Dendritic cell treated with granulocyte-macrophage colony-stimulating factor and Interleukin-4, amounts not matched to agents 40 ng/mL and 50 ng/mL, for 4 days (primary cell): ENCODE measurements around the gene MGMT.

ENCODE experiments used
- H3K27ac Mint-ChIP-seq: one replicate; pipeline ENCODE4 v1.8.0; 2022; ENCODE audit warnings: mild to moderate bottlenecking, mixed read lengths
- H3K27me3 Mint-ChIP-seq: one replicate; pipeline ENCODE4 v1.8.0; 2022; ENCODE audit warnings: mild to moderate bottlenecking, mixed read lengths
- H3K36me3 Mint-ChIP-seq: one replicate; pipeline ENCODE4 v1.8.0; 2022; ENCODE audit warnings: low read depth, mixed read lengths
- H3K4me1 Mint-ChIP-seq: one replicate; pipeline ENCODE4 v1.8.0; 2022; ENCODE audit warnings: low read depth, mixed read lengths
- H3K4me3 Mint-ChIP-seq: one replicate; pipeline ENCODE4 v1.8.0; 2022; ENCODE audit warnings: mild to moderate bottlenecking, moderate library complexity, mixed read lengths
- H3K9me3 Mint-ChIP-seq: one replicate; pipeline ENCODE4 v1.8.0; 2022; ENCODE audit warnings: mixed read lengths
- intact Hi-C: fragments of 100-400 bp; cut with micrococcal nuclease; formaldehyde crosslinking; loops from one replicate; pipeline ENCODE4 v1.15.0; 2022

Gene MGMT

GRCh38 chr10:129541748-129542487 lies 74.9 kb downstream of the MGMT start:
- no peaks in the 10 kb centered on the region for H3K4me1 Mint-ChIP-seq
- peaks cover 26% of the 10 kb centered on the region for H3K36me3 Mint-ChIP-seq
- no peak overlapping the region for H3K4me3 Mint-ChIP-seq
- no peak overlapping the region for H3K27ac Mint-ChIP-seq
- intact Hi-C loops: no loop called here
- no peaks in the 10 kb centered on the region for H3K9me3 Mint-ChIP-seq
- no peaks in the 10 kb centered on the region for H3K27me3 Mint-ChIP-seq

GRCh38 chr10:129542589-129542988 lies 75.5 kb downstream of the MGMT start:
- intact Hi-C loops: no loop called here
- H3K36me3 Mint-ChIP-seq: peaks cover 19% of the 10 kb centered on the region
- H3K27ac Mint-ChIP-seq: no peak overlapping the region
- H3K4me3 Mint-ChIP-seq: no peak overlapping the region
- H3K4me1 Mint-ChIP-seq: no peaks in the 10 kb centered on the region
- H3K27me3 Mint-ChIP-seq: no peaks in the 10 kb centered on the region
- no peaks in the 10 kb centered on the region for H3K9me3 Mint-ChIP-seq

- Mint-ChIP-seq H3K27ac (no peak overlapping the region), H3K4me3 (no peak overlapping the region), H3K9me3 (no peaks in the 10 kb centered on the region), H3K27me3 (no peaks in the 10 kb centered on the region), H3K4me1 (no peaks in the 10 kb centered on the region), H3K36me3 (peaks cover 6% of the 10 kb centered on the region)
- intact Hi-C loops: no loop called here
Observed at GRCh38 chr10:129544205-129545202, 77.5 kb downstream of the MGMT start.

GRCh38 chr10:129545261-129545660 lies 78.2 kb downstream of the MGMT start:
- H3K27me3 Mint-ChIP-seq: no peaks in the 10 kb centered on the region
- H3K4me3 Mint-ChIP-seq: no peak overlapping the region
- H3K4me1 Mint-ChIP-seq: no peaks in the 10 kb centered on the region
- H3K9me3 Mint-ChIP-seq: no peaks in the 10 kb centered on the region
- H3K27ac Mint-ChIP-seq: no peak overlapping the region
- intact Hi-C loops: no loop called here
- H3K36me3 Mint-ChIP-seq: peaks cover 6% of the 10 kb centered on the region

- Mint-ChIP-seq H3K9me3 (no peaks in the 10 kb centered on the region), H3K27ac (no peak overlapping the region), H3K4me3 (no peak overlapping the region), H3K36me3 (peaks cover 6% of the 10 kb centered on the region), H3K4me1 (no peaks in the 10 kb centered on the region), H3K27me3 (no peaks in the 10 kb centered on the region)
- intact Hi-C loops: no loop called here
Observed at GRCh38 chr10:129546106-129546505, 79.1 kb downstream of the MGMT start.

- Mint-ChIP-seq H3K27me3 (no peaks in the 10 kb centered on the region), H3K27ac (no peak overlapping the region), H3K36me3 (peaks cover 6% of the 10 kb centered on the region), H3K4me3 (no peak overlapping the region), H3K4me1 (no peaks in the 10 kb centered on the region), H3K9me3 (no peaks in the 10 kb centered on the region)
- intact Hi-C loops: no loop called here
Observed at GRCh38 chr10:129547608-129548007, 80.6 kb downstream of the MGMT start.

GRCh38 chr10:129548600-129548999 lies 81.6 kb downstream of the MGMT start:
- H3K4me3 Mint-ChIP-seq: no peak overlapping the region
- H3K36me3 Mint-ChIP-seq: peaks cover 6% of the 10 kb centered on the region
- no peaks in the 10 kb centered on the region for H3K4me1 Mint-ChIP-seq
- no peaks in the 10 kb centered on the region for H3K9me3 Mint-ChIP-seq
- intact Hi-C loops: no loop called here
- H3K27ac Mint-ChIP-seq: no peak overlapping the region
- no peaks in the 10 kb centered on the region for H3K27me3 Mint-ChIP-seq

- Mint-ChIP-seq H3K4me3 (no peak overlapping the region), H3K27me3 (no peaks in the 10 kb centered on the region), H3K4me1 (no peaks in the 10 kb centered on the region), H3K27ac (no peak overlapping the region), H3K36me3 (peaks cover 6% of the 10 kb centered on the region), H3K9me3 (no peaks in the 10 kb centered on the region)
- intact Hi-C loops: no loop called here
Observed at GRCh38 chr10:129550076-129550475, 83.0 kb downstream of the MGMT start.

GRCh38 chr10:129550658-129551057 lies 83.6 kb downstream of the MGMT start:
- peaks cover 6% of the 10 kb centered on the region for H3K36me3 Mint-ChIP-seq
- H3K27ac Mint-ChIP-seq: no peak overlapping the region
- H3K9me3 Mint-ChIP-seq: no peaks in the 10 kb centered on the region
- H3K27me3 Mint-ChIP-seq: no peaks in the 10 kb centered on the region
- no peaks in the 10 kb centered on the region for H3K4me1 Mint-ChIP-seq
- intact Hi-C loops: no loop called here
- H3K4me3 Mint-ChIP-seq: no peak overlapping the region

GRCh38 chr10:129552119-129552518 lies 85.1 kb downstream of the MGMT start:
- Mint-ChIP-seq H3K4me3 (no peak overlapping the region), H3K9me3 (no peaks in the 10 kb centered on the region), H3K27me3 (no peaks in the 10 kb centered on the region), H3K36me3 (peaks cover 6% of the 10 kb centered on the region), H3K4me1 (no peaks in the 10 kb centered on the region), H3K27ac (no peak overlapping the region)
- intact Hi-C loops: no loop called here

- Mint-ChIP-seq H3K27ac (no peak overlapping the region), H3K9me3 (no peaks in the 10 kb centered on the region), H3K27me3 (no peaks in the 10 kb centered on the region), H3K36me3 (peaks cover 6% of the 10 kb centered on the region), H3K4me3 (no peak overlapping the region), H3K4me1 (no peaks in the 10 kb centered on the region)
- intact Hi-C loops: no loop called here
Observed at GRCh38 chr10:129553928-129554327, 86.9 kb downstream of the MGMT start.

GRCh38 chr10:129556316-129556715 lies 89.3 kb downstream of the MGMT start:
- H3K4me1 Mint-ChIP-seq: no peaks in the 10 kb centered on the region
- peaks cover 6% of the 10 kb centered on the region for H3K36me3 Mint-ChIP-seq
- no peaks in the 10 kb centered on the region for H3K9me3 Mint-ChIP-seq
- no peak overlapping the region for H3K4me3 Mint-ChIP-seq
- no peak overlapping the region for H3K27ac Mint-ChIP-seq
- intact Hi-C loops: no loop called here
- H3K27me3 Mint-ChIP-seq: no peaks in the 10 kb centered on the region

- Mint-ChIP-seq H3K27ac (no peak overlapping the region), H3K4me3 (no peak overlapping the region), H3K9me3 (peaks cover 9% of the 10 kb centered on the region), H3K4me1 (no peaks in the 10 kb centered on the region), H3K36me3 (peaks cover 6% of the 10 kb centered on the region), H3K27me3 (no peaks in the 10 kb centered on the region)
- intact Hi-C loops: no loop called here
Observed at GRCh38 chr10:129560361-129560760, 93.3 kb downstream of the MGMT start.

- peaks cover 17% of the 10 kb centered on the region for H3K36me3 Mint-ChIP-seq
- peaks cover 9% of the 10 kb centered on the region for H3K9me3 Mint-ChIP-seq
- no peak overlapping the region for H3K27ac Mint-ChIP-seq
- no peaks in the 10 kb centered on the region for H3K27me3 Mint-ChIP-seq
- H3K4me3 Mint-ChIP-seq: no peak overlapping the region
- H3K4me1 Mint-ChIP-seq: no peaks in the 10 kb centered on the region
- intact Hi-C loops: no loop called here
Observed at GRCh38 chr10:129562487-129562886, 95.4 kb downstream of the MGMT start.
